Body of pancreas (tissue), 4 donors: ENCODE results near the gene BICRA. TPM values are rescaled to one million over a fixed set of nuclear protein-coding genes. Genes with fewer than 3 reads are reported as not detected.
"Not testable (repeated sequence)": the region's sequence is repeated elsewhere in the genome, so short reads cannot be mapped to it uniquely, and the experiment has no call there.

ENCODE experiments used
- ATAC-seq: fragments of 150-250 bp; one replicate; pipeline ENCODE4 v1.9.1; 2016
- DNase-seq, 4 donors: peaks; one replicate each; pipeline ENCODE4 v3.0.0-alpha.2; 2019
- H3K27ac ChIP-seq, 4 donors: fragments of 200-600 bp; sonication (generic); 1 replicate in 3 of 4; 2 replicates in 1 of 4; pipeline versions ENCODE4 v1.5.1 to v1.6.1; 2016 to 2019; ENCODE audit warnings: mild to moderate bottlenecking in 1 of 4, mixed read lengths in 1 of 4, moderate library complexity in 1 of 4
- H3K27me3 ChIP-seq, 2 donors: fragments of 200-600 bp; sonication (generic); one replicate each; pipeline ENCODE4 v1.6.0; 2016; ENCODE audit warnings: mild to moderate bottlenecking in 1 of 2
- H3K36me3 ChIP-seq, 2 donors: fragments of 200-600 bp; sonication (generic); replicated peaks in 1 of 2; 2 replicates each; pipeline ENCODE4 v1.5.1; 2016; ENCODE audit warnings: low read depth in 2 of 2; ENCODE audit not compliant: insufficient read depth in 1 of 2
- H3K4me1 ChIP-seq: fragments of 200-600 bp; sonication (generic); one replicate; pipeline ENCODE4 v1.6.0; 2016
- H3K4me3 ChIP-seq, 2 donors: fragments of 200-600 bp; sonication (generic); 1 replicate in 1 of 2; 2 replicates in 1 of 2; pipeline ENCODE4 v1.5.1; 2016 to 2019
- H3K9me3 ChIP-seq, 3 donors: fragments of 200-600 bp; sonication (generic); 1 replicate in 2 of 3; 2 replicates in 1 of 3; pipeline ENCODE4 v1.5.1; 2016
- CTCF ChIP-seq, 7 experiments: fragments of 450-650 bp in 4 of 7; fragments of 200-600 bp in 3 of 7; sonication (generic) in 3 of 7; IDR thresholded peaks; one replicate each; pipeline ENCODE4 v1.5.1; 2016 to 2019; ENCODE audit warnings: antibody characterized with exemption in 7 of 7
- POLR2A ChIP-seq, 3 donors: fragments of 450-650 bp; IDR thresholded peaks; one replicate each; pipeline ENCODE4 v1.6.1; 2016; ENCODE audit warnings: antibody characterized with exemption in 3 of 3, mild to moderate bottlenecking in 2 of 3
- WGBS, 2 donors: methylation state at CpG; one replicate each; pipeline ENCODE4 v1.1.5; 2017; 5-methylcytosine and 5-hydroxymethylcytosine counted together
- intact Hi-C: fragments of 100-400 bp; cut with DNase I; formaldehyde crosslinking; loops from one replicate; pipeline ENCODE4 v1.15.1; 2023
- total RNA-seq, 2 donors: library from RNA; depleted of rRNA; stranded (reverse); fragments of >200 nt; gene quantifications; one replicate each; pipeline ENCODE4 v1.1.0, GENCODE V29; 2016

Gene BICRA
- total RNA-seq, 2 donors from 2014 or later = 2.6 to 26.4 TPM

GRCh38 chr19:47707135-47707925 lies 98.4 kb downstream of the BICRA start:
- Histone ChIP-seq H3K36me3 (no peaks in the 10 kb centered on the region), H3K9me3 (no peaks in the 10 kb centered on the region), H3K4me3 (no peak overlapping the region), H3K27me3 (no peaks in the 10 kb centered on the region), H3K4me1 (no peaks in the 10 kb centered on the region), H3K27ac (no peak overlapping the region)
- TF ChIP-seq POLR2A (IDR thresholded peaks at IDR 0.05) (no peak), CTCF (IDR thresholded peaks at IDR 0.05) (peak; percentile 53 to 86 (median 69))
- ATAC-seq = peak; percentile 89
- intact Hi-C loops = loop anchor here (5.0 kb wide), 1 partner anchor 50 kb away; no protein-coding TSS in a partner anchor
- DNase-seq = peak; percentile 74 to 79 (median 78)
- WGBS, 2 donors = 18% methylated on average over 18 to 22 of the region's 22 CpGs

GRCh38 chr19:47711652-47712242 lies 102.8 kb downstream of the BICRA start:
- no peak for DNase-seq
- Histone ChIP-seq H3K36me3 (no peaks in the 10 kb centered on the region), H3K4me1 (peaks cover 15% of the 10 kb centered on the region), H3K27ac (no peak overlapping the region), H3K9me3 (no peaks in the 10 kb centered on the region), H3K4me3 (no peak overlapping the region), H3K27me3 (no peaks in the 10 kb centered on the region)
- 73 to 76% methylated on average over 8 of the region's 8 CpGs for WGBS, 2 donors
- intact Hi-C loops = no loop called here
- no peak for TF ChIP-seq POLR2A (IDR thresholded peaks at IDR 0.05)
- no peak for ATAC-seq

DNA sequence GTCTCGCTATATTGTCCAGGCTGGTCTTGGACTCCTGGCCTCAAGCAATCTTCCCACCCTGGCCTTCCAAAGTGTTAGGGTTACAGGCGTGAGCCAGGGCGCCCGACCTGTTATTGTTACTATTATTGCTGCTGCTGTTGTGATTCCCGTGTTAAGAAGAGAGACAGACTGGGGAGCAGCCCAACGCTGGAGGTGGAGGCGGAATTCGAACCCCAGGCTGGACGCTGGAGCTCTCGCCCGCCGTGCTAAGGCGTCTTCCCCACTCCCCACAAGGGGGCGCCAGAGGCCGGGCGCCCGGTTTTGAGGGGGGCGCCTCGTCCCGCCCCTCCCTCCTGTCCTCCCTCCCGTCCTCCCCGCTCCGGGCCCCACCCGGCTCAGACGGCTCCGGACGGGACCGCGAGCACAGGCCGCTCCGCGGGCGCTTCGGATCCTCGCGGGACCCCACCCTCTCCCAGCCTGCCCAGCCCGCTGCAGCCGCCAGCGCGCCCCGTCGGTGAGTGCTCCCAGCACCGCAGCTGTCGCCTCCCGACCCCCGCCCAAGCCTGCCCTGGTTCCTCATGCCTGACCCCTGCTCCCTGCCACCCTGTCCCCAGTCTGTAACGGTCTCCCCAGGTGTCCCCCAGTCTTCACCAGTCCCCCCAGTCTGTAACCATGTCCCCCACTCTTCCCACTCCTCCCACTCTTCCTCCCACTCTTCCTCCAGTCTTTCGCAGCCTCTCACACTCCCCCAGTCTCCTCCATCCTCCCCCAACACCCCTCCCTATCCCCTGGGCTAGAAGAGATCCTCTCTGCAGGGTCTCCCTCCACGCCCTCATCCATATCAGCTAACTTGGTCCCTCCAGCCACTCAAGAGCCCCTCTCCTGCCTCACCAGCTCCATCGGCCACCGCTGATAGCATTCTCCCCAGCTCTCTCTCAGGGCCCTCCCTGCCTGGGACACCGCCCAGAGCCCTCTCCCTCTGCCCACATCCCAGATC lies 104.4 kb downstream of the BICRA start, which contains the start of gene EHD2:
TSS of gene EHD2 (plus strand) at position 377 of the 976 bp plus-strand sequence. CDS start 3,191 bp downstream, outside the sequence.
- TF ChIP-seq CTCF (IDR thresholded peaks at IDR 0.05) = peak; percentile 93 to 99 (median 96)
- peak; percentile 30 to 65 (median 53) for TF ChIP-seq POLR2A (IDR thresholded peaks at IDR 0.05)
- Histone ChIP-seq H3K27me3 (no peaks in the 10 kb centered on the region), H3K4me3 (peak within 1 kb of the TSS; percentile 73 to 75), H3K36me3 (no peaks in the 10 kb centered on the region), H3K4me1 (peaks cover 18% of the 10 kb centered on the region), H3K27ac (peak within 1 kb of the TSS; percentile 50 to 82 (median 78)), H3K9me3 (no peaks in the 10 kb centered on the region)
- intact Hi-C loops = no loop called here
- DNase-seq (peak; percentile 50 to 76 (median 71)), ATAC-seq (peak; percentile 88)
- WGBS, 2 donors = 6 to 21% methylated on average over 13 to 52 of the region's 52 CpGs

GRCh38 chr19:47714339-47714738 lies 105.4 kb downstream of the BICRA start:
- no peak overlapping the region for H3K4me3 ChIP-seq
- no peaks in the 10 kb centered on the region for H3K9me3 ChIP-seq
- H3K4me1 ChIP-seq = peaks cover 28% of the 10 kb centered on the region
- DNase-seq (no peak), ATAC-seq (no peak)
- WGBS, 2 donors = 68 to 81% methylated on average over 4 of the region's 4 CpGs
- TF ChIP-seq POLR2A (IDR thresholded peaks at IDR 0.05) (no peak), CTCF (IDR thresholded peaks at IDR 0.05) (no peak)
- no peak overlapping the region for H3K27ac ChIP-seq
- intact Hi-C loops = no loop called here
- H3K27me3 ChIP-seq = no peaks in the 10 kb centered on the region
- no peaks in the 10 kb centered on the region for H3K36me3 ChIP-seq

DNA sequence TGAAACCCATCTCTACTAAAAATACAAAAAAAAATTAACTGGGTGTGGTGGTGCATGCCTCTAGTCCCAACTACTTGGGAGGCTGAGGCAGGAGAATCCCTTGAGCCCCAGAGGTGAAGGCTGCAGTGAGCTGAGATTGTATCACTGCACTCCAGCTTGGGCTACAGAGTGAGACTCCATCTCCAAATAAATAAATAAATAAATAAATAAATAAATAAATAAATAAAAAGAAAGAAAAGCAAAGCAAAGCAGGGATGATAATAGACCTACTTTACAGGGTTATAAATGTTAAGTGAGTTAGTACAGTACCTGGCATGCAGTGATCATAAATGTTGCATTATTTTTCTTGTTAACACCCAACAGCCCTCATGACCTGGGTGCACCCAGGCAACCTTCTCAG lies 105.9 kb downstream of the BICRA start:
- H3K36me3 ChIP-seq, H3K4me3 ChIP-seq, H3K27me3 ChIP-seq, DNase-seq, ATAC-seq, H3K9me3 ChIP-seq, H3K27ac ChIP-seq, intact Hi-C loops: not testable (repeated sequence)
- peaks cover 32% of the 10 kb centered on the region for H3K4me1 ChIP-seq
